ENCODE measurements around the gene PTPRM. TPM values are rescaled to one million over a fixed set of nuclear protein-coding genes. Genes with fewer than 3 reads are reported as not detected.

PTPRM gene
- total and polyA plus RNA-seq, 2 of the 8 experiments (the other 6 are each of a cell fraction or from before 2014, with no cell fraction given), result 4.1 to 7.0 TPM

DNA sequence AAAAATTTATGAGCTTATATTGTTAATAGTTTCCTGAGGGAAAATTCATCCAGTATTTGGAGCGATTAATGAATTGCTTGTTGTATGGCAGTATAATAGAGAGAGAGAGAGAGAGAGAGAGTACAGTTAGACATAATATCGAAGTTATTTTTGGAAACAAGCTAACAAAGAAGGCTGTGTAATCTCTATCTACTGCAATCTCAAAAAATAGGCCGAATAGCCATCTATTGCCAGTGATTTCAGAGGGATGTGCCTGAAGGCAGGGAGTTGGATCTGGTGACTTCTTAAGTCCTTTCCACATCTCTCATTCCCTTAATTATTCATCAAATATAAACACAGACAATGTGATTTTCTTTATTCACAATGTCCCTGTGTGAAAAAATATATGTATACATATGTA lies 609.0 kb downstream of the PTPRM start:
- no peak overlapping the region for H3K14ac ChIP-seq (ENCODE audit: insufficient read length)
- H2BK20ac ChIP-seq (ENCODE audit: low read length), result no peak overlapping the region
- H3K18ac ChIP-seq (ENCODE audit: extremely low read depth, low read length), result no peak overlapping the region
- no peak overlapping the region for H4K5ac ChIP-seq (ENCODE audit: insufficient read length, low read depth, low read length)
- H3K4me2 ChIP-seq (ENCODE audit: insufficient read depth in 1 of 2, low read depth in 2 of 2, low read length in 2 of 2), result no peak overlapping the region
- H3K23me2 ChIP-seq (ENCODE audit: low read depth, low read length), result no peaks in the 10 kb centered on the region
- H3K9ac ChIP-seq (replicated peaks in 1 of 4; ENCODE audit: extremely low read depth in 1 of 4, low read depth in 3 of 4, low read length in 3 of 4), result no peak overlapping the region
- H3K4ac ChIP-seq (replicated peaks; ENCODE audit: insufficient read length, low read depth, low read length), result no peak overlapping the region
- H3K56ac ChIP-seq (replicated peaks; ENCODE audit: insufficient read length, low read depth, low read length), result no peak overlapping the region
- H3K27me3 ChIP-seq (replicated peaks in 1 of 4; ENCODE audit: control insufficient read depth in 3 of 4, extremely low read depth in 1 of 4, insufficient read depth in 3 of 4, low read length in 3 of 4), result no peaks in the 10 kb centered on the region
- H3K23ac ChIP-seq (ENCODE audit: insufficient read length), result no peak overlapping the region
- H3K79me1 ChIP-seq (ENCODE audit: low read depth, low read length), result no peaks in the 10 kb centered on the region
- no peaks in the 10 kb centered on the region for H4K20me1 ChIP-seq (replicated peaks in 1 of 2; ENCODE audit: control insufficient read depth in 1 of 2, insufficient read depth in 2 of 2, low read length in 2 of 2)
- no peak overlapping the region for H2AFZ ChIP-seq (ENCODE audit: low read length)
- H2BK15ac ChIP-seq (ENCODE audit: low read length), result no peak overlapping the region
- FAIRE-seq (no peak), DNase-seq (ENCODE audit: low read depth in 1 of 2, low spot score in 2 of 2) (no peak)
- no peak for TF ChIP-seq SIN3A (conservative IDR thresholded peaks at IDR 0.05 in 1 of 2, IDR thresholded peaks at IDR 0.05 in 1 of 2; ENCODE audit: low read depth in 1 of 2, low read length in 2 of 2)
- no peak for TF ChIP-seq POU5F1 (IDR thresholded peaks at IDR 0.05; ENCODE audit: low read depth, low read length)
- no peak for TF ChIP-seq JUN (IDR thresholded peaks at IDR 0.05; ENCODE audit: low read depth, low read length)
- TF ChIP-seq GTF2F1 (IDR thresholded peaks at IDR 0.05; ENCODE audit: borderline replicate concordance, low read depth, low read length), result no peak
- TF ChIP-seq, protein P1, sequence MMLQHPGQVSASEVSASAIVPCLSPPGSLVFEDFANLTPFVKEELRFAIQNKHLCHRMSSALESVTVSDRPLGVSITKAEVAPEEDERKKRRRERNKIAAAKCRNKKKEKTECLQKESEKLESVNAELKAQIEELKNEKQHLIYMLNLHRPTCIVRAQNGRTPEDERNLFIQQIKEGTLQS (IDR thresholded peaks at IDR 0.05; ENCODE audit: insufficient read depth, low read depth, low read length), result no peak
- TF ChIP-seq SIX5 (IDR thresholded peaks at IDR 0.05; ENCODE audit: low read depth, low read length), result no peak
- no peak for TF ChIP-seq SP1 (IDR thresholded peaks at IDR 0.05; ENCODE audit: low read depth, low read length)
- TF ChIP-seq TCF12 (IDR thresholded peaks at IDR 0.05; ENCODE audit: low read depth, low read length), result no peak
- H3K9me3 ChIP-seq (ENCODE audit: insufficient read depth in 2 of 2, low read depth in 1 of 2, low read length in 1 of 2), result no peaks in the 10 kb centered on the region; a peak in 1 of 4 replicates
- no peak overlapping the region for H2BK12ac ChIP-seq (ENCODE audit: low read depth, low read length)
- H3K4me3 ChIP-seq (ENCODE audit: extremely low read depth in 1 of 4, insufficient read depth in 2 of 4, low read depth in 3 of 4, low read length in 4 of 4), result no peak overlapping the region
- WGBS, 2 experiments (ENCODE audit: extremely low coverage in 1 of 2, insufficient coverage in 1 of 2, insufficient read length in 1 of 2, insufficient replicate concordance in 2 of 2, low coverage in 1 of 2, low lambda C conversion rate in 2 of 2, missing lambda C conversion rate in 1 of 2), result 86% methylated on average over 3 of the region's 3 CpGs; no CpG with 5 or more reads in 1 of the 2 experiments
- H2BK5ac ChIP-seq (ENCODE audit: low read depth, low read length), result no peak overlapping the region
- POLR2A ChIA-PET (ENCODE audit: partially characterized antibody), result no interaction called here
- CTCF ChIA-PET (ENCODE audit: partially characterized antibody), result interaction anchor here (0.6 to 1.4 kb wide), 2 partner anchors 10 to 18 kb away, joined by 3 read pairs; no protein-coding TSS in a partner anchor
- H2BK120ac ChIP-seq (replicated peaks; ENCODE audit: low read depth, low read length), result no peak overlapping the region
- H3K79me2 ChIP-seq (ENCODE audit: control insufficient read depth in 1 of 2, insufficient read depth in 2 of 2, low read length in 2 of 2), result no peaks in the 10 kb centered on the region
- no peak overlapping the region for H4K91ac ChIP-seq (replicated peaks; ENCODE audit: insufficient read length, low read length)
- no peak overlapping the region for H2AK5ac ChIP-seq (ENCODE audit: low read depth, low read length)
- H4K8ac ChIP-seq (ENCODE audit: extremely low read depth, insufficient read depth, low read length), result no peak overlapping the region
- no peaks in the 10 kb centered on the region for H3K4me1 ChIP-seq (replicated peaks in 1 of 4; ENCODE audit: control insufficient read depth in 3 of 4, insufficient read depth in 4 of 4, low read length in 3 of 4)
- H3K36me3 ChIP-seq (ENCODE audit: control insufficient read depth in 2 of 4, insufficient read depth in 4 of 4, low read length in 3 of 4), result no peaks in the 10 kb centered on the region
- no peak overlapping the region for H3K27ac ChIP-seq (ENCODE audit: low read depth, low read length)
